ENCODE data around the gene NINJ1.

DNA sequence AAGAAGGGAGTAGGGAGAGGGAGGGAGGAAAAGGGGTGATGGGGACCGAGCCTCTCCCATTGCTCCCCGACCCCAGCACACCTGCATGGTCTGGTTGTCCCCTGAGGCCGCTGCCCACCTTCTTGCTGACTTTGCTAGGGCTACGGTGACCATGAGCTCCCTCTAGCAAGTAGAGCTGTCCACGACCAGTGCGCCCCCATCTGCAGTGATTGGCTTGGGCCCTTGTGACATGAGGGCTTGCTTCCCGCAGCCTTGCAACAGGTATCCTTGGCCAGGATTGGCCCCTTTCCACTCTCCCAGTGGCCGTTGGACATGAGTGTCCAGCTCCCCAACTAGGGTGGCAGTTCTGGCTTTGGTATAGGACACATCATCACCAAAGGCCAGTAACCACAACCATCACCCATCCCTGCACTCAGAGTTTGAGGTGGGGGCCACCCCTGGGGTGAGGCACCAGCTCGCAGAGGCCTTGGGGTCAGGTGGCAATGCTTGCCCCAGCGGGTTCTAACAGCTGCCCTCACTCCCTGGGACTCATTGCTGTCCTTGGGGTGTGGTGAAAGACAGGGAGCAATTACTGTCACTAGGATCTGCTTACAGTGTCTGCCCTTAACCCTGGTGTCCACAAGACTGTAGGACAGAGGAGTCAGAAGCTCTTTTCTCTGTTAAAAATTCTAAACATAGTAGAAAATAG, 17.2 kb upstream of the NINJ1 start:
- TF ChIP-seq, protein P1, sequence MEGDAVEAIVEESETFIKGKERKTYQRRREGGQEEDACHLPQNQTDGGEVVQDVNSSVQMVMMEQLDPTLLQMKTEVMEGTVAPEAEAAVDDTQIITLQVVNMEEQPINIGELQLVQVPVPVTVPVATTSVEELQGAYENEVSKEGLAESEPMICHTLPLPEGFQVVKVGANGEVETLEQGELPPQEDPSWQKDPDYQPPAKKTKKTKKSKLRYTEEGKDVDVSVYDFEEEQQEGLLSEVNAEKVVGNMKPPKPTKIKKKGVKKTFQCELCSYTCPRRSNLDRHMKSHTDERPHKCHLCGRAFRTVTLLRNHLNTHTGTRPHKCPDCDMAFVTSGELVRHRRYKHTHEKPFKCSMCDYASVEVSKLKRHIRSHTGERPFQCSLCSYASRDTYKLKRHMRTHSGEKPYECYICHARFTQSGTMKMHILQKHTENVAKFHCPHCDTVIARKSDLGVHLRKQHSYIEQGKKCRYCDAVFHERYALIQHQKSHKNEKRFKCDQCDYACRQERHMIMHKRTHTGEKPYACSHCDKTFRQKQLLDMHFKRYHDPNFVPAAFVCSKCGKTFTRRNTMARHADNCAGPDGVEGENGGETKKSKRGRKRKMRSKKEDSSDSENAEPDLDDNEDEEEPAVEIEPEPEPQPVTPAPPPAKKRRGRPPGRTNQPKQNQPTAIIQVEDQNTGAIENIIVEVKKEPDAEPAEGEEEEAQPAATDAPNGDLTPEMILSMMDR (IDR thresholded peaks at IDR 0.05): no peak
- TF ChIP-seq POLR2AphosphoS5 (IDR thresholded peaks at IDR 0.05; ENCODE audit: low read depth, low read length): no peak
- TF ChIP-seq TCF7L2 (IDR thresholded peaks at IDR 0.05; ENCODE audit: low read depth, low read length): no peak
